ENCODE measurements around the gene TMEM238L. TPM values are rescaled to one million over a fixed set of nuclear protein-coding genes. Genes with fewer than 3 reads are reported as not detected.

The TMEM238L gene
- total RNA-seq, 4 donors from 2014 or later: 0.22 TPM; not detected in 3

DNA sequence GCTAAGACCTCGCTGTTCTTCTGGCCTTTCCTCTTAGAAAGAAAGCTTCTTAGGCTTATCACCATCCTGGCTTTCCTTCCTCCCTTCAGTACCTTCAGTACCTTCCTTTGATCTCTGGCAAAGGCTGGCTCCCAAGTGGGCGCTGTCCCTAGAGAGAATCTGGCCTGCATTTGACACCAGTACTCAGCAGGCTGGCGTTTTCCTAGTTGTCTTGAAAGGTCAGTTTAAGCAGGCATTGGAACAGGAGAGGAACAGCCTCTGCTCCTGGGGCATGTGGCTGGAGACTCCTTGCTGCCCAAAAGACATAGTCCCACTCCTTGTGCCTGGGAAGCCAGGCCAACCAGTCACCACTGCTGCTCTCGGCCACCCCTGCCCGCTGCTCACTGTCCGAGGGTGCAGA lies 34.1 kb downstream of the TMEM238L start:
- H3K4me3 ChIP-seq: no peak overlapping the region
- H3K36me3 ChIP-seq: peaks cover 0 to 2% of the 10 kb centered on the region in 2 donors
- ATAC-seq (peak; percentile 49 to 75), DNase-seq (peak in 1 of 2 donors; percentile 29)
- H3K4me1 ChIP-seq: peaks cover 0 to 24% of the 10 kb centered on the region in 2 donors
- intact Hi-C loops (cut with DNase I; ENCODE audit: low total_unique reads): no loop called here
- H3K9me3 ChIP-seq: no peaks in the 10 kb centered on the region
- no peaks in the 10 kb centered on the region for H3K27me3 ChIP-seq
- peak overlapping the region in 1 of 4 donors; percentile 64 for H3K27ac ChIP-seq
- TF ChIP-seq, protein P1, sequence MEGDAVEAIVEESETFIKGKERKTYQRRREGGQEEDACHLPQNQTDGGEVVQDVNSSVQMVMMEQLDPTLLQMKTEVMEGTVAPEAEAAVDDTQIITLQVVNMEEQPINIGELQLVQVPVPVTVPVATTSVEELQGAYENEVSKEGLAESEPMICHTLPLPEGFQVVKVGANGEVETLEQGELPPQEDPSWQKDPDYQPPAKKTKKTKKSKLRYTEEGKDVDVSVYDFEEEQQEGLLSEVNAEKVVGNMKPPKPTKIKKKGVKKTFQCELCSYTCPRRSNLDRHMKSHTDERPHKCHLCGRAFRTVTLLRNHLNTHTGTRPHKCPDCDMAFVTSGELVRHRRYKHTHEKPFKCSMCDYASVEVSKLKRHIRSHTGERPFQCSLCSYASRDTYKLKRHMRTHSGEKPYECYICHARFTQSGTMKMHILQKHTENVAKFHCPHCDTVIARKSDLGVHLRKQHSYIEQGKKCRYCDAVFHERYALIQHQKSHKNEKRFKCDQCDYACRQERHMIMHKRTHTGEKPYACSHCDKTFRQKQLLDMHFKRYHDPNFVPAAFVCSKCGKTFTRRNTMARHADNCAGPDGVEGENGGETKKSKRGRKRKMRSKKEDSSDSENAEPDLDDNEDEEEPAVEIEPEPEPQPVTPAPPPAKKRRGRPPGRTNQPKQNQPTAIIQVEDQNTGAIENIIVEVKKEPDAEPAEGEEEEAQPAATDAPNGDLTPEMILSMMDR (IDR thresholded peaks at IDR 0.05 in 4 of 5, conservative IDR thresholded peaks at IDR 0.05 in 1 of 5): no peak
- no peak for TF ChIP-seq POLR2A (IDR thresholded peaks at IDR 0.05)
- in situ Hi-C loops (cut with MboI; ENCODE audit: low sequenced_read_pairs in 4 of 4): no loop called here

DNA sequence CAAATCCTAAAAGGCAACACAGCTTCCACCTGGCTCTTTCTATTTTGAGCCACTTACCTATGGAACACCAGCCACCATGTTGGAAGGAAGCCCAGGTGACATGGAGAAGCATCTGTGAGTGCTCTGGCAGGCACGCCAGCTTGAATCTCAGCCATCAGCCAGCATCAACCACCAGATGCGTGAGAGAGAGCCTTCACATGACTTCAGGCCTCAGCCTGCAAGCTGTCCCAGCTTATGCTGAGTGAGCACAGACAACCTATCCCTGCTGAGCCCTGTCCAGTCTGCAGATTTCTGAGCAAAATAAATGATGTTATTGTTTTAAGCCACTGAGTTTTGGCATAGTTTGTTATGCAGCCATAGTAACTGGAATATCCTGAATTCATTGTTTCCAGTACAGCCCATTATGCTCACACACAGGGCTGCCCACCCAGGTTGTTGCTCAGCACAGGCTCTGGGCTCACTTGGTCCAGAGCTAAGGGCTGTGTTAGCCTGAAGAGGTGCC lies 35.1 kb downstream of the TMEM238L start:
- H3K27me3 ChIP-seq: no peaks in the 10 kb centered on the region
- peaks cover 0 to 2% of the 10 kb centered on the region in 2 donors for H3K36me3 ChIP-seq
- intact Hi-C loops (cut with DNase I; ENCODE audit: low total_unique reads) (no loop called here), in situ Hi-C loops (cut with MboI; ENCODE audit: low sequenced_read_pairs in 4 of 4) (no loop called here)
- H3K9me3 ChIP-seq: no peaks in the 10 kb centered on the region
- peak; percentile 76 to 82 for ATAC-seq
- peak overlapping the region in 1 of 4 donors; percentile 64 for H3K27ac ChIP-seq
- no peak overlapping the region for H3K4me3 ChIP-seq
- peaks cover 0 to 24% of the 10 kb centered on the region in 2 donors for H3K4me1 ChIP-seq
- DNase-seq: peak; percentile 69 to 71
- TF ChIP-seq, protein P1 (IDR thresholded peaks at IDR 0.05 in 4 of 5, conservative IDR thresholded peaks at IDR 0.05 in 1 of 5): no peak
- no peak for TF ChIP-seq POLR2A (IDR thresholded peaks at IDR 0.05)

DNA sequence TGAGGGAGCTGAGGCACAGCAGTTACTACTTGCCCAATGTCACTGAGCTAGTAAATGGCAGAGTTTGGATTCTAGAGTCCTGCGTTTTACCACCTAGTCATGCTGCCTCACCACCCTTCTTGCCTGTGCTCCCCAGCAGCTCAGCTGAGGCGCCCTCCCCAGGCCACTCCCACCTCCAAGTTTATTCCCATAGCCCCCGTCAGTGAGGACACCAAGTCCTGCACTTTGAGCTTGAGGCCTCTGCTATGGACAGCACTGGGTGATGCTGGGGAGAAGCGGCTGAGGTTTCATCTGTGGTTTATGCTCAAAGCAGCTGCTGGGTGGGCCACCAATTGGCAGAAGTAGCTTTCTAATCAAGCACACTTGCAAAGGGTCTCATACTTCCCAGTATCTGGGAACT lies 36.7 kb downstream of the TMEM238L start:
- H3K27me3 ChIP-seq: no peaks in the 10 kb centered on the region
- peaks cover 0 to 2% of the 10 kb centered on the region in 2 donors for H3K36me3 ChIP-seq
- ATAC-seq: no peak
- H3K9me3 ChIP-seq: no peaks in the 10 kb centered on the region
- intact Hi-C loops (cut with DNase I; ENCODE audit: low total_unique reads) (no loop called here), in situ Hi-C loops (cut with MboI; ENCODE audit: low sequenced_read_pairs in 4 of 4) (no loop called here)
- peaks cover 0 to 24% of the 10 kb centered on the region in 2 donors for H3K4me1 ChIP-seq
- TF ChIP-seq POLR2A (IDR thresholded peaks at IDR 0.05): no peak
- TF ChIP-seq, protein P1 (IDR thresholded peaks at IDR 0.05 in 4 of 5, conservative IDR thresholded peaks at IDR 0.05 in 1 of 5): no peak
- no peak overlapping the region for H3K27ac ChIP-seq
- H3K4me3 ChIP-seq: no peak overlapping the region
- no peak for DNase-seq

DNA sequence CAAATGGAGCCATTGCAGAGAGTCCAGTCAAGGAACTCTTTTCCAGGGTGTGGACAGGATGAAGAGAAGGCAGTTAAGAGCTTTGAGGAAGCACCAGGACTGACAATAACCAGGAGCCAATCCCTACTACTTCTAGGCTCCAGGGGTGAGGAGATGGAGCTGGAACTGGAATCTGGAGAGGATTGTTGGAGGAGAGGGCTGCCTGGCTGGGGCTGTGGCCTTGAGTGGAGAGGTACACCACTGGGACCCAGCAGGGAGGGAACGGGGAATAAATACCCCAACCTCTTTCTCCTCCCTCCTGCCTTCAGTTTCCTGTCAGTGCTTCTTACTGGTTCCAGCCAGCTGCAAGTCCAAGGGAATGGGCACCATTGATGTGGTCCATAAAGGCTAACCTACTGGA lies 41.9 kb downstream of the TMEM238L start:
- H3K27me3 ChIP-seq: no peaks in the 10 kb centered on the region
- peaks cover 0 to 2% of the 10 kb centered on the region in 2 donors for H3K36me3 ChIP-seq
- H3K4me3 ChIP-seq: no peak overlapping the region
- H3K27ac ChIP-seq: no peak overlapping the region
- in situ Hi-C loops (cut with MboI; ENCODE audit: low sequenced_read_pairs in 4 of 4) (no loop called here), intact Hi-C loops (cut with DNase I; ENCODE audit: low total_unique reads) (no loop called here)
- no peak for ATAC-seq
- DNase-seq: no peak
- no peak for TF ChIP-seq POLR2A (IDR thresholded peaks at IDR 0.05)
- TF ChIP-seq, protein P1 (IDR thresholded peaks at IDR 0.05 in 4 of 5, conservative IDR thresholded peaks at IDR 0.05 in 1 of 5): no peak
- H3K4me1 ChIP-seq: peaks cover 1 to 13% of the 10 kb centered on the region in 2 donors
- H3K9me3 ChIP-seq: no peaks in the 10 kb centered on the region

DNA sequence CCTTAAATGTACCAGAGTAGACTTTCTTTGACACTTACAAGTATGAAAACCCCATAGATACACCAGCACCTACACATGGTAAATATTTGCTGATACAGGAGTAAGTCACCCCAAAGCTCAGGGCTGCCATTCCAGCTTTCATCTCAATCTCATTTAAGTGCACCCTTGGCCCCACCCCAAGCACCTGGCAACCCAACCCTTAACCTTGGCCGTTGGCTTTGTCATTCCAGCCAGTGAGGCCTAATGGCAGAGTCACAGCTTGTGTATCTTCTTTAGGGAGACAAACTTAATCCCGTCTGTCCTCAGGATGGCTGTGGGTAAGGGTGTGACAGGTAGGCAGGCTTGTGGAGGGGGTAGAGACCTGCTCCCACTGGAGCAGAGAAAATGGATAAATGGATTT lies 42.6 kb downstream of the TMEM238L start:
- Histone ChIP-seq H3K4me1 (peaks cover 6 to 19% of the 10 kb centered on the region in 2 donors), H3K36me3 (peaks cover 0 to 2% of the 10 kb centered on the region in 2 donors), H3K4me3 (no peak overlapping the region), H3K9me3 (no peaks in the 10 kb centered on the region), H3K27me3 (no peaks in the 10 kb centered on the region), H3K27ac (no peak overlapping the region)
- no peak for DNase-seq
- ATAC-seq: no peak
- intact Hi-C loops (cut with DNase I; ENCODE audit: low total_unique reads) (no loop called here), in situ Hi-C loops (cut with MboI; ENCODE audit: low sequenced_read_pairs in 4 of 4) (no loop called here)
- TF ChIP-seq, protein P1 (IDR thresholded peaks at IDR 0.05 in 4 of 5, conservative IDR thresholded peaks at IDR 0.05 in 1 of 5): no peak
- no peak for TF ChIP-seq POLR2A (IDR thresholded peaks at IDR 0.05)

Data from gastrocnemius medialis (tissue), 4 donors.